HepG2 (cell line): ENCODE data around the gene HSF4. TPM values are rescaled to one million over a fixed set of nuclear protein-coding genes. Genes with fewer than 3 reads are reported as not detected.

Source experiments
- DZIP1 ChIP-seq: sonication (generic); formaldehyde crosslinking; IDR thresholded peaks from 2 replicates; pipeline ENCODE4 v1.5.0; 2020; ENCODE audit warnings: mild to moderate bottlenecking, missing genetic modification reagents
- KAT7 ChIP-seq: IDR thresholded peaks from 2 replicates; pipeline ENCODE4 v1.6.1; 2018; ENCODE audit warnings: borderline replicate concordance, missing compliant biosample characterization
- MBNL3 ChIP-seq: fragments of 250-450 bp; sonication (Bioruptor Pico); conservative IDR thresholded peaks from 2 replicates; pipeline ENCODE4 v1.8.0; 2022; ENCODE audit warnings: mild to moderate bottlenecking, inconsistent platforms
- NPAS2 ChIP-seq: sonication (generic); formaldehyde crosslinking; IDR thresholded peaks from 2 replicates; pipeline ENCODE4 v1.8.0; 2022; ENCODE audit warnings: mild to moderate bottlenecking, missing genetic modification reagents, borderline replicate concordance
- SMAD1 ChIP-seq: sonication (generic); formaldehyde crosslinking; IDR thresholded peaks from 2 replicates; pipeline ENCODE4 v1.4.0; 2020; ENCODE audit warnings: missing genetic modification reagents, low read depth, mild to moderate bottlenecking, borderline replicate concordance
- SNRNP70 ChIP-seq: fragments of 200-400 bp; formaldehyde crosslinking; IDR thresholded peaks from 2 replicates; pipeline ENCODE4 v1.6.1; 2017; ENCODE audit warnings: mild to moderate bottlenecking, low read depth, low read length, moderate library complexity
- STAT5B ChIP-seq: sonication (generic); formaldehyde crosslinking; IDR thresholded peaks from 2 replicates; pipeline ENCODE4 v1.4.0; 2020; ENCODE audit warnings: missing genetic modification reagents
- TEAD2 ChIP-seq: sonication (generic); formaldehyde crosslinking; IDR thresholded peaks from 2 replicates; pipeline ENCODE4 v1.9.0; 2021; ENCODE audit warnings: missing genetic modification reagents
- TGIF2 ChIP-seq: IDR thresholded peaks from 2 replicates; pipeline ENCODE4 v1.6.1; 2016; ENCODE audit warnings: control low read depth, missing compliant biosample characterization
- TRAFD1 ChIP-seq: sonication (generic); formaldehyde crosslinking; IDR thresholded peaks from 2 replicates; pipeline ENCODE4 v1.5.1; 2020; ENCODE audit warnings: missing genetic modification reagents, mild to moderate bottlenecking, borderline replicate concordance
- ZBTB42 ChIP-seq: sonication (generic); formaldehyde crosslinking; IDR thresholded peaks from 2 replicates; pipeline ENCODE4 v1.5.0; 2020; ENCODE audit warnings: mild to moderate bottlenecking, missing genetic modification reagents
- ZBTB8A ChIP-seq: sonication (generic); formaldehyde crosslinking; IDR thresholded peaks from 2 replicates; pipeline ENCODE4 v1.4.0; 2020; ENCODE audit warnings: mild to moderate bottlenecking, low read depth, missing genetic modification reagents, borderline replicate concordance
- ZNF138 ChIP-seq: sonication (generic); formaldehyde crosslinking; IDR thresholded peaks from 2 replicates; pipeline ENCODE4 v1.5.0; 2020; ENCODE audit warnings: mild to moderate bottlenecking, low read depth, missing genetic modification reagents
- ZNF160 ChIP-seq: sonication (generic); formaldehyde crosslinking; IDR thresholded peaks from 2 replicates; pipeline ENCODE4 v1.8.0; 2022; ENCODE audit warnings: mild to moderate bottlenecking, inconsistent platforms, missing genetic modification reagents
- ZNF225 ChIP-seq: sonication (generic); formaldehyde crosslinking; IDR thresholded peaks from 2 replicates; pipeline ENCODE4 v1.4.0; 2020; ENCODE audit warnings: mild to moderate bottlenecking, missing genetic modification reagents
- ZNF546 ChIP-seq: sonication (generic); formaldehyde crosslinking; conservative IDR thresholded peaks from 2 replicates; pipeline ENCODE4 v1.8.1; 2023; ENCODE audit warnings: mild to moderate bottlenecking, missing genetic modification reagents
- ZNF580 ChIP-seq: IDR thresholded peaks from 2 replicates; pipeline ENCODE4 v1.6.1; 2016; ENCODE audit warnings: low read depth, borderline replicate concordance
- ZNF768 ChIP-seq: sonication (generic); formaldehyde crosslinking; IDR thresholded peaks from 2 replicates; pipeline ENCODE4 v1.4.0; 2020; ENCODE audit warnings: missing genetic modification reagents
- ZNF792 ChIP-seq: IDR thresholded peaks from 2 replicates; pipeline ENCODE4 v1.6.1; 2016
- ZNF816 ChIP-seq: sonication (generic); formaldehyde crosslinking; IDR thresholded peaks from 2 replicates; pipeline ENCODE4 v1.8.0; 2022; ENCODE audit warnings: missing genetic modification reagents, mild to moderate bottlenecking, borderline replicate concordance
- ZNF83 ChIP-seq: sonication (generic); formaldehyde crosslinking; IDR thresholded peaks from 2 replicates; pipeline ENCODE4 v1.4.0; 2020; ENCODE audit warnings: missing genetic modification reagents, mild to moderate bottlenecking, borderline replicate concordance
- ZXDC ChIP-seq: sonication (generic); formaldehyde crosslinking; IDR thresholded peaks from 2 replicates; pipeline ENCODE4 v1.5.0; 2020; ENCODE audit warnings: mild to moderate bottlenecking, missing genetic modification reagents
- polyA plus RNA-seq, 8 experiments: library from polyadenylated mRNA; depleted of rRNA in 3 of 8; stranded (reverse) in 7 of 8; unstranded in 1 of 8; fragments of >200 nt; fragmentation: Illumina TruSeq in 4 of 8; extraction: Trizol in 4 of 8; gene quantifications; 2 replicates each; pipeline versions ENCODE4 v1.2.1 to v1.2.3, GENCODE V29; 2011 to 2016; ENCODE audit warnings: low read depth in 4 of 8, missing spikeins in 1 of 8, mixed read lengths in 1 of 8; ENCODE audit not compliant: insufficient read depth in 1 of 8
- total RNA-seq, 5 experiments: library from RNA; depleted of rRNA; stranded (reverse); fragments of >200 nt; fragmentation: Illumina TruSeq; extraction: Trizol; gene quantifications; 2 replicates each; pipeline ENCODE4 v1.2.3, GENCODE V29; 2016; ENCODE audit warnings: low read depth in 1 of 5

Gene HSF4
- total and polyA plus RNA-seq, 2 of the 13 experiments (the other 11 are each of a cell fraction or from before 2014, with no cell fraction given) = 3.5 to 16.9 TPM

GRCh38 chr16:67183627-67184452, 19.3 kb downstream of the HSF4 start, which contains the start of gene MATCAP1 (continued):
- TF ChIP-seq ZNF225 (0 out of 2 replicates have a peak, but pooled peaks have one; percentile 16), ZNF580 (CRISPR knock-in tag) (peak; percentile 71), ZBTB8A (CRISPR knock-in tag) (no peak), ZBTB42 (no peak), ZNF792 (CRISPR knock-in tag) (peak; percentile 71; the same call in 1 of the 2 replicates), TRAFD1 (CRISPR knock-in tag) (no peak), ZNF816 (CRISPR knock-in tag) (no peak), ZNF83 (no peak; the same call in 1 of the 2 replicates), ZNF546 (CRISPR knock-in tag) (0 out of 2 replicates have a peak, but pooled peaks have one; percentile 26), NPAS2 (CRISPR knock-in tag) (no peak), ZXDC (CRISPR knock-in tag) (no peak), ZNF138 (CRISPR knock-in tag) (peak; percentile 73; the same call in 1 of the 2 replicates), STAT5B (no peak), ZNF160 (CRISPR knock-in tag) (peak; percentile 37), TGIF2 (CRISPR knock-in tag) (peak; percentile 67), KAT7 (peak; percentile 96; the same call in 1 of the 2 replicates), DZIP1 (CRISPR knock-in tag) (0 out of 2 replicates have a peak, but pooled peaks have one; percentile 61), TEAD2 (CRISPR knock-in tag) (no peak), ZNF768 (CRISPR knock-in tag) (peak; percentile 79; the same call in 1 of the 2 replicates), MBNL3 (CRISPR knock-in tag) (no peak), SNRNP70 (no peak), SMAD1 (CRISPR knock-in tag) (peak; percentile 19; the same call in 1 of the 2 replicates)
